WTC11 (cell line): ENCODE results near the gene DHRSX. TPM values are rescaled to one million over a fixed set of nuclear protein-coding genes. Genes with fewer than 3 reads are reported as not detected.

Experiments
- ATAC-seq: fragments of 200-7000 bp; cut with Tn5 transposase; 2 replicates; pipeline ENCODE4 v1.10.0; 2021; ENCODE audit warnings: mild to moderate bottlenecking, moderate library complexity
- CTCF ChIA-PET: fragments of 300-600 bp; sonication (Branson Sonifier 250); formaldehyde crosslinking; loops from one replicate; lab custom pipeline; 2021; ENCODE audit warnings: antibody characterized with exemption; lab: Charles Lee
- POLR2A ChIA-PET: fragments of 350-600 bp; sonication (Branson Sonifier 250); formaldehyde crosslinking; loops from one replicate; lab custom pipeline; 2021; ENCODE audit warnings: antibody characterized with exemption; lab: Charles Lee
- DNase-seq: peaks from one replicate; pipeline ENCODE4 v3.0.0; 2021; ENCODE audit warnings: low spot score
- H3K27ac Mint-ChIP-seq: 2 replicates; pipeline ENCODE4 v1.8.0; 2021; ENCODE audit warnings: mixed read lengths
- H3K27me3 Mint-ChIP-seq: 2 replicates; pipeline ENCODE4 v1.8.0; 2021; ENCODE audit warnings: low read depth, mild to moderate bottlenecking, moderate library complexity, mixed read lengths
- H3K36me3 Mint-ChIP-seq: 2 replicates; pipeline ENCODE4 v1.8.0; 2021; ENCODE audit warnings: mixed read lengths
- H3K4me1 Mint-ChIP-seq: 2 replicates; pipeline ENCODE4 v1.8.0; 2022; ENCODE audit warnings: mixed read lengths
- H3K4me3 Mint-ChIP-seq: 2 replicates; pipeline ENCODE4 v1.8.0; 2021; ENCODE audit warnings: mild to moderate bottlenecking, moderate library complexity, mixed read lengths
- H3K9me3 Mint-ChIP-seq: 2 replicates; pipeline ENCODE4 v1.8.0; 2021; ENCODE audit warnings: mixed read lengths
- CTCF ChIP-seq: fragments of 200-600 bp; IDR thresholded peaks from 2 replicates; pipeline ENCODE4 v1.8.0; 2022; ENCODE audit warnings: antibody characterized with exemption
- GRHL2 ChIP-seq: fragments of 250-450 bp; sonication (Bioruptor Pico); IDR thresholded peaks from 2 replicates; pipeline ENCODE4 v1.8.0; 2022; ENCODE audit warnings: mild to moderate bottlenecking, moderate library complexity; ENCODE audit not compliant: insufficient replicate concordance, severe bottlenecking
- HMGA2 ChIP-seq: fragments of 250-450 bp; sonication (Bioruptor Pico); IDR thresholded peaks from 2 replicates; pipeline ENCODE4 v1.4.0; 2021; ENCODE audit warnings: mild to moderate bottlenecking, moderate library complexity
- MLX ChIP-seq: sonication (generic); formaldehyde crosslinking; IDR thresholded peaks from 2 replicates; pipeline ENCODE4 v1.8.1; 2023; ENCODE audit warnings: mild to moderate bottlenecking, missing genetic modification reagents, moderate library complexity
- PRDM15 ChIP-seq: sonication (generic); formaldehyde crosslinking; IDR thresholded peaks from 2 replicates; pipeline ENCODE4 v1.8.0; 2022; ENCODE audit warnings: missing genetic modification reagents
- PREB ChIP-seq: sonication (generic); formaldehyde crosslinking; IDR thresholded peaks from 2 replicates; pipeline ENCODE4 v1.8.1; 2022; ENCODE audit warnings: mild to moderate bottlenecking, missing genetic modification reagents, moderate library complexity, borderline replicate concordance
- USF2 ChIP-seq: sonication (generic); formaldehyde crosslinking; IDR thresholded peaks from 2 replicates; pipeline ENCODE4 v1.8.1; 2023; ENCODE audit warnings: mild to moderate bottlenecking, missing genetic modification reagents, moderate library complexity
- ZMAT4 ChIP-seq: fragments of 250-450 bp; sonication (Bioruptor Pico); IDR thresholded peaks from 2 replicates; pipeline ENCODE4 v1.9.0; 2021; ENCODE audit warnings: mild to moderate bottlenecking
- ZNF121 ChIP-seq: sonication (generic); formaldehyde crosslinking; IDR thresholded peaks from 2 replicates; pipeline ENCODE4 v1.8.0; 2023; ENCODE audit warnings: missing genetic modification reagents
- ZNF232 ChIP-seq: sonication (generic); formaldehyde crosslinking; IDR thresholded peaks from 2 replicates; pipeline ENCODE4 v1.8.0; 2022; ENCODE audit warnings: mild to moderate bottlenecking, missing genetic modification reagents
- ZNF416 ChIP-seq: fragments of 250-450 bp; sonication (Bioruptor Pico); IDR thresholded peaks from 2 replicates; pipeline ENCODE4 v1.9.0; 2021; ENCODE audit warnings: mild to moderate bottlenecking, inconsistent platforms
- ZSCAN18 ChIP-seq: fragments of 250-450 bp; sonication (Bioruptor Pico); IDR thresholded peaks from 2 replicates; pipeline ENCODE4 v2.1.2; 2022; ENCODE audit warnings: mild to moderate bottlenecking, moderate library complexity
- total RNA-seq: library from RNA; stranded (reverse); gene quantifications from 3 replicates; pipeline ENCODE4 v1.2.3, GENCODE V29; 2021

Gene DHRSX
- total RNA-seq, 1 experiment from 2014 or later = 28.2 TPM

- ATAC-seq = no peak
- Mint-ChIP-seq H3K4me3 (no peak overlapping the region), H3K36me3 (peaks cover 30% of the 10 kb centered on the region), H3K27ac (no peak overlapping the region), H3K4me1 (peaks cover 22% of the 10 kb centered on the region), H3K27me3 (no peaks in the 10 kb centered on the region), H3K9me3 (peaks cover 13% of the 10 kb centered on the region)
- ChIA-PET POLR2A (no interaction called here), CTCF (no interaction called here)
- DNase-seq = no peak
- TF ChIP-seq ZMAT4 (no peak), USF2 (CRISPR knock-in tag) (no peak), MLX (CRISPR knock-in tag) (no peak), PREB (CRISPR knock-in tag) (no peak), ZSCAN18 (CRISPR knock-in tag) (no peak), ZNF232 (CRISPR knock-in tag) (no peak), ZNF121 (peak; percentile 87)
Measured at GRCh38 chrX:2374086-2374485, 126.7 kb downstream of the DHRSX start.

GRCh38 chrX:2373615-2374014 lies 127.2 kb downstream of the DHRSX start:
- Mint-ChIP-seq H3K36me3 (peaks cover 27% of the 10 kb centered on the region), H3K9me3 (peaks cover 13% of the 10 kb centered on the region), H3K27me3 (no peaks in the 10 kb centered on the region), H3K27ac (peak overlapping the region; percentile 21; the same call in 1 of the 2 replicates), H3K4me1 (peaks cover 22% of the 10 kb centered on the region), H3K4me3 (no peak overlapping the region)
- ATAC-seq = no peak
- ChIA-PET POLR2A (no interaction called here), CTCF (no interaction called here)
- DNase-seq = no peak
- TF ChIP-seq ZNF416 (CRISPR knock-in tag) (no peak), HMGA2 (no peak), CTCF (no peak), PRDM15 (CRISPR knock-in tag) (no peak), ZMAT4 (no peak), GRHL2 (CRISPR knock-in tag) (no peak)
